Measurements from ENCODE around the gene MPIG6B.
A peak's percentile ranks its signal among the peaks of the same experiment; 100 is the strongest.

Gene MPIG6B

DNA sequence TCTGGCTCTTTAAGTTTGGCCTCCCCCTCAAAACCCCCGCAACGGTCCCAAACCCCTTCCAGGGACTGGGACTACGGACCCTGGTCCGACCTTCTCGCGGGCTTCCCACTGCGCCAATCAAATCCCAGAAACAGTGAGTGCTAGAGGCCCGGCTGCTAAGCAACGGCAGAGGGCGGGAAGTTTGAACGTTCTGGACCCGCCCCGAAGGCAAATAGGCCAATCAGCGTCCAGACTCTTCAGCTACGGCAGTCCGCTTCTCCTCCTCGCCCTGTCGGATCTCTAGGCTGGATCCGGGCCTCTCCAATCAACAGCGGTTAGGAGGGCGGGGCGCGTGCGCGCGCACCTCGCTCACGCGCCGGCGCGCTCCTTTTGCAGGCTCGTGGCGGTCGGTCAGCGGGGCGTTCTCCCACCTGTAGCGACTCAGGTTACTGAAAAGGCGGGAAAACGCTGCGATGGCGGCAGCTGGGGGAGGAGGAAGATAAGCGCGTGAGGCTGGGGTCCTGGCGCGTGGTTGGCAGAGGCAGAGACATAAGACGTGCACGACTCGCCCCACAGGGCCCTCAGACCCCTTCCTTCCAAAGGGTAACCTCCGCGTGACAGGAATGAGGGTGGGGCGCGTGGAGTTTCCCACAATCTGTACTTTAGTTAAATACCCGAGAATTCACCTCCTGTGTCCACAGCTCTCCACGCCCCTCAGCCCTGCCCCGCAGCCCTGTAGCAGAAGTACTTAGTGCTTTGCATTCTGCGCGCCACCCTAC lies 16.6 kb downstream of the MPIG6B start, which contains the start of gene MSH5:
MSH5 (plus strand) TSS at position 367 of the 758 bp plus-strand sequence. CDS start 462 bp downstream, outside the sequence.
- DNase-seq = peak; percentile 99

DNA sequence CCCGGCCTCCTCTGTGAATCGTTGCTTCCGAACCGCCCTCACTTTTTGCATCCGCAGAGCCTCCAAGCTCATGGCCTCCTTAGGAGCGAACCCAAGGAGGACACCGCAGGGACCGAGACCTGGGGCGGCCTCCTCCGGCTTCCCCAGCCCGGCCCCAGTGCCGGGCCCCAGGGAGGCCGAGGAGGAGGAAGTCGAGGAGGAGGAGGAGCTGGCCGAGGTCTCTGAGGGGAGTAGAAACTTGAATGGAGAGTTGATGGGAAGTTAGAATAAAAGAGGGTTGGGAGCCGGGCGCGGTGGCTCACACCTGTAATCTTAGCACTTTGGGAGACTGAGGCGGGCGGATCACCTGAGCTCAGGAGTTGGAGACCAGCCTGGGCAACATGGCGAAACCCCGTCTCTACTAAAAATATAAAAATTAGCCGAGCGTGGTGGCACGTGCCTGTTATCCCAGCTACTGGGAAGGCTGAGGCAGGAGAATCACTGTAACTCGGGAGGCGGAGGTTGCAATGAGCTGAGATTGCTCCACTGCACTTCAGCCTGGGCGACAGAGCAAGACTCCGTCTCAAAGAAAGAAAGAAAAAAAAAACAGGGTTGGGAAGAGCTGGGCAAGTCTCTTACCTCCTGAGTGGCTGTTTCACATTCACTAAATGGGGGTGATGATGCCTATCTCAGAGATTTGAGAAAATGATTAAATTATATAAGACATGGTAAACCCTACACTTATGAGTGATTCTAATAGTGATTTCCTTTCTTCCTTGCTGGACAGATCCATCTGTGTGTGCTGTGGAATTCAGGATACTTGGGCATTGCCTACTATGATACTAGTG lies 17.4 kb downstream of the MPIG6B start:
- DNase-seq = no peak

DNA sequence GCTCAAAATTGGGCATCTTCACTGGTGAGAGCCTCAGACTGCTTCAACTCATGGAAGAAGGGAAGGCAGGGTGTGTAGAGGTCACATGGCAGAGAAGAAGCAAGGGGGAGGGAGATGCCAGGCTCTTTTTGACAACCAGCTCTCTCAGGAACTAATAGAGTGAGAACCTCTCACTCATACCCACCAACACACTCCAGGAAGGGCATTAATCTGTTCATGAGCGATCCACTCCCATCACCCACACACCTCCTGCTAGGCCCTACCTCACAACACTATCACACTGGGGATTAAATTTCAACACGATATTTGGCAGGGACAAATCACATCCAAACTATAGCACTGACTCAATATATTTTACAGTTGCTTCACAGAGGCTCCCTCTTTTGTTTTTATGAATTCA lies 18.6 kb downstream of the MPIG6B start:
- no peak for DNase-seq

DNA sequence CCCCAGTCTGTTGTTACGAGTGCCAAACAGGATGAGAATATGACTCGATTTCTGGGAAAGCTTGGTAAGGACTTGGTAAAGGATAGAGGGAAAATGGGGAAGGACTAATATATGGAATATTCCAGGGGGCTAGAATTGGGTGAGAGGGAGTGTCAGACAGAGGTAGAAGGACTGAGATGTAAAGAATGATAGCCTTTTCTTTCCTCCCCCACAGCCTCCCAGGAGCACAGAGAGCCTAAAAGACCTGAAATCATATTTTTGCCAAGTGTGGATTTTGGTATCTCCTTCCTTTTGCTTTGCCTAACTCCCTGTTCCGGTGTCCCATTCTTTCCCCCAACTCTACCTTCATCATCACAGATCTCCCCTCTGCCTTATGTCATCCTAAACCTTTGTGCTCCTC lies 19.7 kb downstream of the MPIG6B start:
- no peak for DNase-seq

DNA sequence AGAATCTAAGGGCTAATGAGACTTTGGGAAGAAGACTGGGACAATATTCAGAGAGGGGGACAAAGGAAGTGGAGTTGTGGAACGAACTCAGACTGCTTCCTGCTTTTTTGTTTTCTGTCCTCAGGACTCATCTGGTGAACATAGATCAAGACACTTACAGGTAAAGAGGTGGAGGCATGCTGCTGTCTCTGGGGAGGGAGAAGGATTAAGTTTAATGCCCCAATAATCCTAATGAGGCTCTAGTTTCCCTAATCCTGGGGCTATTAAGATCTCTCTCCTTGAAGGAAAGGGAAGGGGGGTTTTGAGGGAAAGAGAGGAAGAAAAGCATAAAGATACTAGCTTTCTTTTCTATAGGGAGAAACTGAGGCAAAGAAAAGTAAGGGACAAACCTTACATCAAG lies 21.2 kb downstream of the MPIG6B start:
- no peak for DNase-seq

DNA sequence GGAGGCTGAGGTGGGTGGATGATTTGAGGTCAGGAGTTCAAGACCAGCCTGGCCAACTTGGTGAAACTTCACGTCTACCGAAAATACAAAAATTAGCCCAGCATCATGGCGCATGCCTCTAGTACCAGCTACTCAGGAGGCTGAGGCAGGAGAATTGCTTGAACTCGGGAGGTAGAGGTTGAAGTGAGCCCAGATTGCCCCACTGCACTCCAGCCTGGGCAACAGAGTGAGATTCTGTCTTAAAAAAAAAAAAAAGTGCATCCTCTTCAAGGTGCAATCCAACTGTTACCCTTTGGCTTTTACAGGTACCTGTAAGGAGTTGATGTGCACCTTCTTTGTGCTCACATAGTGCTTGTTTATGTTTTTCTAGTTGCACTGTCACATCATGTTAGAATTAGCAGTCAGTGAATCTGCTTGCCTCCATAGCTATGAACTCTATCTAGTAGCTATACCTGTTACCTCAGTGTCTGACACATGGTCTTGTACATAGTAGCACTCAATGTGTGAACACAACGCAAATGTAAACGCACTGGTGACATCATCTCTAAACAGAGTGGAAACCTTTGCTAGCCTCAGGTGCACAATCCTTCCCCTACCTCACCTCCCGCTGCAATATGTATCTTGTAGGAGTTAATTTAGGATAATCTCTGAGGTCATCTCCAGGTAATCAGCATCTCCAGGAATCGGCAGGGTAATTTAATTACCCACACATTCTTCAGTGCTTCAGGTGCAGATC lies 26.3 kb downstream of the MPIG6B start:
- DNase-seq = no peak

DNA sequence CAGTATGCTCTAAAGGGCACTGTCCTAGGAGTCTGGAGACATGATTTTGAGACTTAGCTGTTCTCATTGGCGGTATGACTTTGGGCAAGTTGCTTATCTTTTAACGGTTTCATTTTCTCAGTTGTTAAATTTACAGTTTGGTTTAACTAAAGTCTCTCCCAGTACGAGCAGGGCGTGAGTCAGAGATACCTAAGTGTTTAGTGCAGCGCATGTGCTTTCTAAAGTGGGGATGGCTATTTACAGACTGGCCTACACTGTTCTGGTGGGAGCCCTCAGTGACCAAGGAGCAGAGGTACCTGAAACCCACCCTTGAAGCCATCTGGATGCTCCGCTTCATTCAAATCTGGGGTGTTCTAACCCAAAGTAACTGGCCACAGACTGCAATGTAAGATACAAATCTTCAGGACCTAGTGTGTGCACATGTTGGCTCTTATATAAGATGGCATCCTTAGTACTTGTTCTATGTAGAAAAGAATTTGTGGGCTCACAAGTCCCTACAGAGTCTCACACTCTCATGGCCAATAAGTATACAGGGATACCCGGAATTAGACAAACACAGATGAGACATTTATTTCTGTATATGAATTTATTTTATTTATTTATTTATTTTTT lies 27.3 kb downstream of the MPIG6B start:
- no peak for DNase-seq

DNA sequence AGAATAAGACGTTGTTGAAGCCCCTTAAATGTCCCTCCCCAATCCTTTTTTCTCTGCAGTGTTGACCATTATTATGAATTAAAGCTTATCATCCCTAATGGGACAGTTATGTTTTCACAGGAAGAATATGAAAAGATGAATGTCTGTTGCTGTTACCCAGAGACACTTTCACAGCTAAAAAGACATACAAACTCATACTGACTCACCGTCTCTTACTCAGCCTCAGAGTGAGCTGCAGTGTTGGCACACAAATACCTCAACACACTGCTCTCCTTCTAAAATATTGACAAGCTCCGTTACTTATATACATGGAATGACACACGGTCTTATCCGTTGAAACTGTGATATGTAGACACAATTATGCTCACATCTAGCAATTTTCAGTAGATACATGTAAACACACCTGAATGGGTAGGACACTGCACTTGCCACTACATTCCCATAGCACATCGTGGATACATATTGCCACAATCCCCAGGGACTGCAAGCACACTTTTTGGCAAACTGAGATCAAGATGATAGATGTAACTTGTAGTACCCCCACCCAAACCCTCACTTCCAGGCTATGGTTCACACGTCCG lies 29.7 kb downstream of the MPIG6B start:
- no peak for DNase-seq

DNA sequence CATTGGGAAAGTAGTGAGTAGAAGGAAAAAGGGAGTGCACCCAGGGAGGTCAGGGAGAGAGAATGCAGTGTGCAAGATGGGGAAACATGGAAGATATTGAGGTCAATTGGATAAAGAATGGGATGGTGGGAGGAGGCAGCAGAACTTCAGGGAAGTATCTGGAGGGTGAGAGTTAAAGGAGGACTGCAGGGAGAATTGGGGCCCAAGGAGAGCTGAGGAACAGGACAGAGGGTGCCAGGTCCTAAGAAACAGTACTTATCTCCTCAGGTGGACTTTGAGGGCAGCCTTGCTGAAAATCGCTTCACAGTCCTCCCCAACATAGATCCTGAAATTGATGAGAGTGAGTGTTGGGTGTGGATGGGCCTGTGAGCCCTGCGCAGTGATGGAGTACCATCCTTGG lies 35.1 kb downstream of the MPIG6B start:
- no peak for DNase-seq

DNA sequence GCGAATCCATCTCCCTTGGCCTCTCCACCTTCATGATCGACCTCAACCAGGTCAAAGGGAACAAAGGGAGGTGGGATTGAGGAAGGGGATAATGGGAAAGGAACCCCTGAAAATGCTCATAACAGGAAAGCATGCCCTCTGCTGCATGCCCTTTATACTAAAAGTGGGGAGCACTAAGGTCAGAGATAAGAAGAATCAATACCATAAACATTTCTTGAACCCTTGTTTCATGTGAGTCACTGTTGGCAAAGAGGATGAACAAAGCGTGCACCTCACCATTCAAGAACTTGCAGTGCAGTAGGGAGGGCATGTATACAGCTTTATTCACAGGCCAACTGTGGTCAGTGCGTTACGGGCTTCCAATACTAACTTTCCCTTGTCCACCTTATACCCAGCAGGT lies 37.6 kb downstream of the MPIG6B start:
- no peak for DNase-seq

DNA sequence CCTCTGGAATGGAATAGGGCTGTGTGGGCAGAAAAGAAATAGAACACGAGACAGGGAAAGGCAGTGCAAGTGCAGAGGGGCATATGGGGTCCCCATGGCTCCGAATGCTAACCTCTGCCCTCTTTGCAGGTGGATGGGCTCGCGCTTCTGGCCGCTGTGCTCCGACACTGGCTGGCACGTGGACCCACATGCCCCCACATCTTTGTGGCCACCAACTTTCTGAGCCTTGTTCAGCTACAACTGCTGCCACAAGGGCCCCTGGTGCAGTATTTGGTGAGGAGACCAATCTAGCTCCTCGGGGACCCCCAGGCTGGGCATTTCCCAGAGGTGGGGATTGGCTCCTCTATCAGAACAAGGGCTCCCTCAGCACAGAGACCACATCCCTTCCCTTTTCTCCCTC lies 38.2 kb downstream of the MPIG6B start:
- no peak for DNase-seq

DNA sequence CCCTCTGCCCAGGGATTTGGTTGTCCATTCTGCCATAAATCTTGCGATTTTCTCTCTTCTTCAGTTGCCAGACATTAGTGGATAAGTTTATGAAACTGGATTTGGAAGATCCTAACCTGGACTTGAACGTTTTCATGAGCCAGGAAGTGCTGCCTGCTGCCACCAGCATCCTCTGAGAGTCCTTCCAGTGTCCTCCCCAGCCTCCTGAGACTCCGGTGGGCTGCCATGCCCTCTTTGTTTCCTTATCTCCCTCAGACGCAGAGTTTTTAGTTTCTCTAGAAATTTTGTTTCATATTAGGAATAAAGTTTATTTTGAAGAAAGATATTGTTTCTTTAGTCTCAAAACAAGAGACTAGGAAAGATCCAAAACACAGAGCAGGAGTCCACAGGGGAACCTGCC lies 39.2 kb downstream of the MPIG6B start, which contains the start of gene SAPCD1:
SAPCD1 (plus strand) TSS at position 301 of the 400 bp plus-strand sequence. CDS start 399 bp downstream, outside the sequence.
- no peak for DNase-seq

DNA sequence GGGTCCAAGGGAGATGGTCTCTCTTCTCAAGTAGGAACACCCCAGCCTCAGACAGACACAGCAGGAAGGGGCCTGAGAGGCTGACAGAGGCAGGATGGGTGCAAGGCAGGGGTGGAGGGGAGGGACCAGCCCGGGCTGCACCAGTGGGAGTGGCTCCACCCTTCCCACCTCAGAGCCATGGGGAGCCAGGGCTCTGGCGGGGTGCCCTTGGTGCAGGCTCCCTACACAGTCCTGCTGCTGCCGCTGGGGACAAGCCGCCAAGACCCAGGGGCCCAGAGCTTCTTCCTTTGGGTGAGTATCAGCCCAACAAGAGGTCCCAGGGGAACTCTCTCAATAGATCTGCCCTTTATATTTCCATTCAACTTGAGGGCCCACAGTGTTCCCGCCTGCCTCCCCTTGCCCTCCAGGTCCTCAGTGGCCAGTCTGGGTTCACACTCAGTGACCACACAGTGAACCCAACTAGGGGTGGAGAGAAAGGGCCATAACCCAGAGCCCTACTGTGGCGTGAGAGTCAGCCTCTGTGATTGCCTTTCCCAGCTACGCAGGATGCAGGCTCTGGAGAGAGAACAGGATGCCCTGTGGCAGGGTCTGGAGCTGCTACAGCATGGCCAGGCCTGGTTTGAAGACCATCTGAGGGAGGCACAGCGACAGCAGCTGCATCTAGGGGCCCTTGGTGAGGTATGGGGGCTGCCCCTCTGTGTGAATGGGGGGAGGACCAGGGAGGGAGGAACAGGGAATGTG lies 39.9 kb downstream of the MPIG6B start:
- DNase-seq = no peak

DNA sequence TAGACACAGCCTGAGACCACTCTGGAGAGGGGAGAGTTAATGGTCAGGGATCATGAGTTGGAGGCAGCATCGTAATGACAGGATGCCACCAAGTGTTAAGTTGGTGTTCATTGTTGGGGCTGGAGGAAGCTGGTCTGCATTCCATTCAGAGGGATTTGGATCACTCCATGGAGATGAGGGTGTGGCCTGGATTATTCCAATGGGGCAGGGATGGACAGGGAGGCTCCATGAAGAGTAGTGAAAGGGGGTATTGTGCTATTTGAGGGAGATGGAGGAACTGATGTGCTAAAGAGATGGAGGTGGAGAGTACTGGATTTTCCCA lies 40.4 kb downstream of the MPIG6B start:
- DNase-seq = no peak

DNA sequence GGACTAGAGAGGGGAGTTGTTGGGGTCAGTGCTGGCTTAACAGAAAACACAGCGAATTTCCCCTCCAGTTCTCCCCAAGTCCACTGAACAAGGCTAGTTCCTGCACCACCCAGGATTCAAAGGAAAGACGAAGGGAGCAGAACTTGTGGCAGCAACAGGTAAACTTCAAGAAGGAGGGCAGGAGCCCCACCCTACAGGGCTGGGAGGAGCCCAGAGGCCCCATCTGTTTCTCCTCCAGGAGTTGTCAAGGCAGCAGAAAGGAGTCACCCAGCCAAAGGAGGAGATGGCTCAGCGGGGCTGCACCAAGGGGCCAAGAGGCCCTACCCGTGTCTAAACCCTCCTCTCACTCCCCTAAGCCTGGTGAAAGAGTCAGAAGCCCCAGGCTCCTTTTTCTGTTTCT lies 41.0 kb downstream of the MPIG6B start:
- DNase-seq = no peak

DNA sequence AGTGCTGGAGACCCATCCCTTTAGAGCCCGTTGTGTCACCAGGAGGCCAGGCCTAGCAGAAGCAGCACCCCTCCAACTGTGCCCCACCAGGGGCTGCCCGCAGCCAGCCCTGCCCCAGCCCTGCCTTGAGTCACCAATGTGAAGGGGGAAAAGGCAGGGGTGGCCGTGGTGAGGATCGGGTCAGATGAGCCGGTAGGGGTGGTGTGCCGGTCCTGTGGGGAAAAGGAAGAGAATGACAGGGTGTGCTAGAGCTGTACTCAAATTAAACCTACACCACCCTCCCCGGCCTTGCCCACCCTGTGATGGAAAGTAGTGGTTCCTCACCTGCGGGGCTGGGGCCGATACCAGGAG lies 42.4 kb downstream of the MPIG6B start:
- DNase-seq = no peak

DNA sequence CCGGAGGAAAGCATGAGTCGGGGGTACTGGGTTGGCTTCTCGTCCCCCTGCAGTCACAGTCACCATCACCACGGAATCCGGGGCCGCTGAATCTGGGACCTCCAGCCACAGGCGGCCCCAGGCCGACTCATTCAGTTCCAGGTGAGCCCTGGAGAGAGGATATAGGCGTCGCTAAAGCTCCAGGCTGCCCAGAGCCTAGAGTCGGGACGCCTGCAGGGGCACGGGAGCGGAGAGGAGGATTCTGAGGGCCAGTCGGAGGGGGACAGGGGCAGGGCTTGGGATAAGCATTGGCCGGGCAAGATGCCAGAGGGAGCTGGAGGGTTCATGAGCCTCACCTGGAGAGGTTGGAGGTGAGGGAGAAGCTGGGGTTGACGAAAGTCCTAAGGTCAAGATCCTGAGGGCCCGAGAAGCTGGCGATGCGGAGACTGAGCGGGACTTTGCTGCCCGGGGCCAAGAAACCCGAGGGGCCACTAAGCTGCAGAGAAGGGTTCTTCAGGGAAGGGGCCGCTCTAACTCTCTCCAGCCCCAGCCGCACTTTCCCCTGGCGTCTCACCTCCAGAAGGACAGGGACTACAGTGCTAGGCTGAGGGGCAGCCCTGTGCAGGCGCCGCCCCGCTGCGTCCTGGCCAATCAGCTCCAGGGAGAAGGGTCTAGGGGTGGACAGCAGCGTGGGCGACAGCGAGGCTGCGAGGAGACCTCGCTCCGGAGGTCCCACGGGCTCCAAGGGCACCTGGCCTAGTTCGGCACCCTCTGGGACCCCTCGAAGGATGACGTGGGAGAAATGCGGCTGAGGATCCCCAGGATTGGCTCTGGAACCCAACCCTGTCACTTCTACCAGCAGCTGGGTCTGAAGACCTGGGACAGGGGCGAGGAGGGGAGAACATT lies 43.0 kb downstream of the MPIG6B start:
- no peak for DNase-seq

DNA sequence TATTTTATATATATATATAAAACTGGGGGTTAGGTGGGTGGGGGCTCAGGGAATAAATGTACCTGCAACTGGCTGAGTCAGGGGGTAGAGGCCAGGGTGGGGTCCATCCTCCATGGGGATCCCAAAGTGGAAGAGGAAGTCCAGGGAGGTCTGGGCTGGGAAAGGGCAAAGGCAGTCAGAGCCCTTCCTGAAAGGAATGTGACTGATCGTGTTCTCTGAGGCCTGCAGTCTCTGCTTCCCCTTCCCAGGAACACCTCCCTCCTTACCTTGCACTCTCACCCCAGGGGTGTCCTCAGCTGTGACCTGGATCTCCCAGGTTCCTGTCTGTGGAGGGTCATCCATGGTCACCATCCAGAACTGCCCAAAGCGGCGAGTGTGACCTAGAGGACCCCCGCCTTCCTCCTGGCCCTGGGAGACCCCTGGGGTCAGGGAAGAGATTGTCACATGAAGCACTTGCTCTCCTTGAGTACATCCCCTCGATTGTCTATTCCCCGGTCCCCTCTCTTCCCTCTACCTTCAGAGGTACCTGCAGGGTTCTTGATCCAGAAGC lies 44.0 kb downstream of the MPIG6B start:
- no peak for DNase-seq

DNA sequence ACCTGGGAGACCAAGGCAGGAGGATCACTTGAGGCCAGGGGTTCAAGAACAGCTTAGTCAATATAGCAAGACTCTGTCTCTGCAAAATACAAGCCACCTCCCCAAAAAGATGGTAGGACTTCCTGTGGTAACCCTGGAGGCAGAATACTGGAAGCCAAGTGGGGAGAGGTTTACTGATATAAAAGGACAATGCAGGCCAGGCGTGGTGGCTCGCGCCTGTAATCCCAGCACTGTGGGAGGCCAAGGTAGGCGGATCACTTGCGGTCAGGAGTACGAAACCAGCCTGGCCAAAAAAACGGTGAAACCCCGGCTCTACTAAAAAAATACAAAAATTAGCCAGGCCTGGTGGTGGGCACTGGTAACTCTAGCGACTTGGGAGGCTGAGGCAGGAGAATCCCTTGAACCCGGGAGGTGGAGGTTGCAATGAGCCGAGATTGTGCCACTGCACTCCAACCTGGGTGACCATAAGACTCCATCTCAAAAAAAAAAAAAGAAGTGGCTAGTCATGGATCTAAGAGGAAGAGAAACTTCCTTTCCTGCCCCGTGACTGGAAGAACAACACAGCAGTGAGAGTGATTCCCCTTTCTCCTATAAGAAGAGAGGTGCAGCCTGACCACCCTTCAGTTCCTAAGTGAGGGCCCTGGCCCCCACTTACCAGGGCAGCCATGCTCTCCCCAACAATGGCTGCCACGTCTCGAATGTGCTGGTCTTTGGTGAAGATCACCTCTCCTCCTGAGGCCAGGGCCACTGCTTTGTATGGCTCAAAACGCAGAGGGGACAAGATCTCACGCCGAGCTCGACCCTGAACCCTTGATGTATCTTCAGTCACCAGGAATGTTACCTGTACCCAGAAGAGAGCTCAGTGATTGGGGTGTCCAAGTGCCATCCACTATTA lies 45.4 kb downstream of the MPIG6B start:
- DNase-seq = no peak
